GM12892 (cell line): ENCODE data around the gene CHTF18.

ENCODE experiments used
- DNase-seq: peaks from one replicate; pipeline ENCODE4 v3.0.0; 2011; ENCODE audit not compliant: insufficient read length
- FAIRE-seq: peaks from 2 replicates; lab custom pipeline; 2011; peaks lifted over from hg19 to GRCh38; lab: Jason Lieb, UNC
- POLR2A ChIP-seq: IDR thresholded peaks from 2 replicates; pipeline ENCODE4 v1.6.1; 2011; ENCODE audit warnings: low read depth, low read length, control low read depth
- POLR2AphosphoS5 ChIP-seq: IDR thresholded peaks from 2 replicates; pipeline ENCODE4 v1.6.1; 2011; ENCODE audit warnings: low read depth, low read length, control low read depth
- TAF1 ChIP-seq: IDR thresholded peaks from 2 replicates; pipeline ENCODE4 v1.6.1; 2011; ENCODE audit warnings: low read depth, mild to moderate bottlenecking, control low read depth, low read length, borderline replicate concordance

The CHTF18 gene

DNA sequence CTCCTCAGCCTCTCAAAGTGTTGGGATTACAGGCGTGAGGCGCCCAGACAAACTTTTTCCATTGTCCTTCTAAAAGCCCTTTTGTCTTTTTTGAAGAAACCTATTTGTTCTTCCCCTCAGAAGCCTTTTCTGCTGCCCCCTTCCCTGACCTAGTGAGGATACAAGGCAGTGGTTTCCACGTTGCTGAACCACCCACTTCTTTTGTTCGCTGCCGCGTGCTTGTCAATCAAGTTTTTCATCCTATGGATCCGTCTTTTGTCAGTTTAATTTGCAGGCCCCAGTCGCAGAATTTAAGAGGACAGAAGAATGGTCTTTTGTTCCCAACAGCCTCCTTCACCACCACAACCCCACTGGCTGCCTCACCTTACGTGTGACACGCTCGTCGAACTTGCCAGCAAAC is 32.3 kb downstream of the CHTF18 start:
- TF ChIP-seq TAF1 (no peak), POLR2A (no peak), POLR2AphosphoS5 (no peak)
- no peak for FAIRE-seq
- no peak for DNase-seq

DNA sequence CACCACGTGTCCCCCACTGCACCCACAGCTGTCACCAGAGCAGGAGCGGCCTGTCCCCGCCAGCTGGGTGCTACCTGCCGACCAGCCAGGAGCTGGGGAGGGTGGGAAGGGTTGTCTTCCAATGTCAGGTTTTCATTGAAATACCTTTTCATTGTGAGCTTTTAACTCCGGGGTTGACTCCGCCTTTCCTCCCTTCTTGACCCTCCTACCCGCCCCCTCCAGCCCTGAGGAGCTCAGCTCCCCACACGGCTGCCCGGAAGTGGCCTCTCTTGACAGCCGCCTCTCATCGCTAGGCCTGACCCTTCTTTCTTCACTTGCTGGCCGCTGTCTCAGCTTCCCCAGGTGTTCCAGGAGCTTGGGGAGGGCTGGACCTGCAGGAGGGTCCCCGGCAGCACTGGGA is 33.3 kb downstream of the CHTF18 start:
- TF ChIP-seq TAF1 (no peak), POLR2A (no peak), POLR2AphosphoS5 (no peak)
- DNase-seq (no peak), FAIRE-seq (no peak)

DNA sequence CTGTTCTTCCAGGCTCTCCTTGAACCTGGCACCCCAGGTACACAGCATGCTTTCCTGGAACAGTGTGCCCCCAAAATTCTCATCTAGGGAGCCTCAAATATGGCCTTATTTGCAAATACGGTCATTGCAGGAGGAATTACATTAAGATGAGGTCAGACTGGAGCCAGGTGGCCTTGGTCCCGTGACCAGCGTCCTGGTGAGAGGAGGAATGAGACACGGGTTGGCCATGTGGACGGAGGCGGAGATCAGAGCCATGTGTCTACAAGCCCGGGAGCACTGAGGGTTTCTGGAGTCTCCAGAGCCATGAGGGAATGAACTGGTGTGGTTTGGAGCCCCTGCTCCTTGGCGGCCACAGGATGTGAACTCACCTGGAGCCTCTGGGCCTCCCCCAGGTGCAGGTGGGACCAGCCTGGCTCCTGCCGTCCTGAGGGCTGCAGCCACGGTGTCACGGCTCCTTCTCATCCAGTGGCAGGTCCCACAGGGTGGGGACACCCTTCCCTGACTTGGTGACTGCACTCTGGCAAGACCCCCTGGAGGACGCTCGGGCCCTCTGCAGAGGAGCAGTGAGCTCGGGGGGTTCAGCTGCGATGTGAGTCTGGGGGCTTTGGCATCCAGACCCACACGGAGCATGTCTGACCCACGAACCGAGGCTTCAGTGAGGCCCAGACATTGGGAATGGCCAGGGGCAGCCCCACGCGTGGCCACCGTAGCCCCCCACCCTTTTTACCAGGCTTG is 33.9 kb downstream of the CHTF18 start:
- DNase-seq (no peak), FAIRE-seq (no peak)
- no peak for TF ChIP-seq TAF1
- TF ChIP-seq POLR2AphosphoS5, result no peak
- TF ChIP-seq POLR2A, result no peak

DNA sequence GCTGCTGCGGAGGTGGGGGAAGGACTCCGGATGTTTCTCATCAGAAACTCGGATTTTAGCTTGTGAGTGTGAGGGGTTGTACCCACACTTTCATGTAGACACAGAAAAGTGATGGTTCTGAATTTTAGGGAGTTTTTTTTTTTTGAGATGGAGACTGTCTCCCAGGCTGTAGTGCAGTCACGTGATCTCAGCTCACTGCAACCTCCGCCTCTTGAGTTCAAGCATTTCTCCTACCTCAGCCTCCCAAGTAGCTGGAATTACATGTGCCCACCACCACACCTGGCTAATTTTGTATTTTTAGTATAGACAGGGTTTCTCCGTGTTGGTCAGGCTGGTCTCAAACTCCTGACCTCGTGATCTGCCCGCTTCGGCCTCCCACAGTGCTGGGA is 34.5 kb downstream of the CHTF18 start:
- no peak for TF ChIP-seq TAF1
- no peak for TF ChIP-seq POLR2A
- TF ChIP-seq POLR2AphosphoS5, result no peak
- FAIRE-seq (no peak), DNase-seq (no peak)

DNA sequence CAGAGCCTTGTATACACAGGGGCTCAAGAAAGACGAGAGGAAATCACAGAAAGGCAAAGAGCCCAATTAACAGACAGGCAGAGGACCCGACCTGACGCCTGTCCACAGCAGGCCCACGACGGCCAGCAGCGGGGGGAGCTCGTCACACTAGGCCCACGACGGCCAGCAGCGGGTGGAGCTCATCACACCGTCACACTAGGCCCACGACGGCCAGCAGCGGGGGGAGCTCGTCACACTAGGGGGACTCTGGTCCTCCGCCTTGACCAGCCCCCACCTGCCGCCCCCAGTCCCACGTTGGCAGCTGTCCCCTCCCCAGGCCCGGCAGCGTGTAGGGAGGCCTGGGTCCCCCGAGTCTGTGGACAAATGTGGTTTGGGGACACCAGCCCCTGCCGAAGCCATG is 35.8 kb downstream of the CHTF18 start:
- FAIRE-seq (no peak), DNase-seq (no peak)
- TF ChIP-seq POLR2A (no peak), POLR2AphosphoS5 (no peak), TAF1 (no peak)

DNA sequence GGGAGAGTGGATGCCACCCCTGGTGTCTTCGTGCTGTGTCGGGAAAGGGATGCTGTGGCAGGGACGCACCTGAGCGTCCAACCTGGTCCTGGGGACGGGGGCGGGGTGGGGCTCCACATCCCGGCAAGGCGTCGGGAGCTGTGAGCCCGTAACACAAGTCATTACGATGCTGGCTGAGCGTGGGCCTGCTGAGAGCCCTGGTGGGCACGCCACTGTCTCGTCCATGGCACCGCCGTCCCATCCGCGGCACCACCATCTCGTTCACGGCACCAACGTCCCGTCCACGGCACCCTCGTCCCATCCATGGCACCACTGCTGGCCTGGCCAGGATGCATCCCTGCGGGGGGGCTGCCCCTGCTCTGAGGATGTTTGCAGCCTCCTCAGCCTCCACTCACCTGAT is 36.2 kb downstream of the CHTF18 start:
- FAIRE-seq (no peak), DNase-seq (no peak)
- TF ChIP-seq TAF1 (no peak), POLR2A (no peak), POLR2AphosphoS5 (no peak)

DNA sequence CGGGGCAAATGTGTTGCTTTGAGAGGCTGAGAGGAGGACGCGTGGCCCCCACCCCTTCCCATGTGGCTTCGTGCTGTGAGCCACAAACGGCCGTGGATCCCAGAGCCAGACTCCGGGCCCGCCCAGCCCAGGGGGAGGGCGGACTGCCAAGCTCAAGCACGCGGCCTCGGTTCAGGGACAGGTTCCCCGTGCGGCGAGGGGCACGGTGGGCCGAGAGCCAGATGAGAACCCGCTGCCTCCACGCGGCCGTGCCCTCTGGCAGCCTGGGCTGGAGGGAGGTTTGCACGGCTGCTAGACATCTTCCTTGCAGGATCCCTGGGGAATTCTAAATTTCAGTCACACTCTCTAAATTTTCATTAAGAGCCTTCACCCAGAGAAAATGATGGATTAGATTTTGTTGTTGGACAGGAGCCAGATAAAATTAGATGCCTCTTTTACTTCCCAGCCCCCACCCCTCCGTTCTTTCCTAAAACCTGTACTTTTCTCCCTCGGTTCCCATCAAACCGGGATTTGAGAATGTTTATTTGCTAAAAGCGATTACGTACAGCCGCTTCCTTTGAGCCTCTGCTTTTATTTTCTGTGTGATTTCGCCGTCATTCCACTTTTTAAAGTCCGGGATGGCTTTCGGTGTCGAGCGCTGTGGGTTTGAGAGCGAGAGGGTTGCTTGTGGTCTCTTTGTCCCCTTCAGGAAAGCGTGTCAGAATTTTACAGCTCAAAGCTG is 37.1 kb downstream of the CHTF18 start:
- no peak for FAIRE-seq
- DNase-seq, result no peak
- TF ChIP-seq POLR2A (no peak), TAF1 (no peak), POLR2AphosphoS5 (no peak)

DNA sequence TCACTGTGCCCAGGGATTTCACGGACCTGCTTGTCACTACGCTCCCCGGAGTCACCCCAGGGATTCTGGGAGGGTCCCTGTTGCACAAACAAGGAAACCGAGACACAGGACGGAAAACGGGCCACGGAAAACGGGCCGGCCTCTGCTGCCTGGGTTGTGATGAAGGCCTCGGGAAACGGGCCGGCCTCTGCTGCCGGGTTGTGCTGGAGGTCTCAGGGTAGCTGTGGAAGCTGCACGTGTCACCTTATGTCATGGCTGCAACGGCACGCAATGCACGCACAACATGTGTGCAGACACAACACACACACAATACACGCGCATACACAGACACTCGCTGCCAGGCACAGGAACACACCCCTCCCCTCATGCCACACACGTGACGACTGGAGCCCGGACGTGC is 39.1 kb downstream of the CHTF18 start:
- no peak for DNase-seq
- TF ChIP-seq POLR2AphosphoS5 (no peak), POLR2A (no peak), TAF1 (no peak)
- FAIRE-seq, result no peak

DNA sequence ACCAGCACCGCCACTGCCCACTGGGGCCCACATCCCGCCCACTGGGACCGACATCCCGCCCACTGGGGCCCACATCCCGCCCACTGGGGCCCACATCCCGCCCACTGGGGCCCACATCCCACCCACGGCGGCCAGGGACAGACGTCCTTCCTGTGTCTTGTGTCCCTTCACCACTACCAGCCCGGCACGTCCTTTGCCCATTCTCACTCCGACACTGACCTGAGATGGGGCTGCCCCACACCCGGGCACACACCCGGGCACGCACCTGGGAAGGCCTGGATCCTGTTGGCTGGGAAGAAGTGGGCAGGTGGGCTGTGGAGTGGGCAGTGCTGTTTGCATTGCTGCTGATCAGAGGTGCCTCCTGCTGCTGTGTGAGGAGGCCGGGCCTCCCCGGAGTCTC is 40.5 kb downstream of the CHTF18 start:
- DNase-seq, result no peak
- no peak for TF ChIP-seq TAF1
- TF ChIP-seq POLR2AphosphoS5, result no peak
- no peak for TF ChIP-seq POLR2A
- FAIRE-seq, result no peak

DNA sequence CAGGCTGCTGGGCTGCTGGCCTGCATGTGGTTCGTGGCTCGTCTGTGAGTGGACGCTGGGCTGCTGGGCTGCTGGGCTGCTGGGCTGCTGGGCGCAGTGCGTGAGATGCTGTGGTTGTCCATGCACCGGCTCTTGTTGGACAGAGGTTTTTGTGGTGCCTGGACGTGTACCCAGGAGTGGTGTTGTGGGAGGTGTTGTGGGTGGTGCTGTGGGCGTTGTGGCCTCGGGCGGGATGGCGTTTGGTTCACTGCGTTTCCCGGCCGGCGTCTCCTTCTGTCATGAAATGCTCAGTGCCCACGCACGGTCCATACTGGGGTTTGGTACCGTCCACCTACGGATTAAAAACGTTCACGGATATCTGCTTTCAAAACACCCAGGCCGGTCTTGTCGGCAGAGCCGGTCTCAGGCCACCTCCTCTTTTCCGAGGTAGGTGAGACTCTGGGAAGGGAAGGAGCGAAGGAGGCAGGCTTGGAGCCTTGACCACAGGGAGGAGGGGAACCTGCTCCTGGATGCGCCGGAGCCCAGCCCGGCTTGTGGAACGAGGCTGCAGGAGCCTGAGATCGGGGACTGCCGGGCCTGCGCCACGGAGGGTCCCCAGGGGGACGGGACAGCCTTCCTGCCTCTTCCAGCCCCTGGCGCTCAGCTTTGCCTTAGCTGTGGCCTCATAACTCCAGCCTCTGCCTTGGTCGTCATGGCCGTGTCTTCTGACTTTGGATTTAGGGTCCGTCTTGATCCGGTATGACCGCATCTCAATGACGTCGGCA is 41.9 kb downstream of the CHTF18 start:
- DNase-seq (no peak), FAIRE-seq (no peak)

DNA sequence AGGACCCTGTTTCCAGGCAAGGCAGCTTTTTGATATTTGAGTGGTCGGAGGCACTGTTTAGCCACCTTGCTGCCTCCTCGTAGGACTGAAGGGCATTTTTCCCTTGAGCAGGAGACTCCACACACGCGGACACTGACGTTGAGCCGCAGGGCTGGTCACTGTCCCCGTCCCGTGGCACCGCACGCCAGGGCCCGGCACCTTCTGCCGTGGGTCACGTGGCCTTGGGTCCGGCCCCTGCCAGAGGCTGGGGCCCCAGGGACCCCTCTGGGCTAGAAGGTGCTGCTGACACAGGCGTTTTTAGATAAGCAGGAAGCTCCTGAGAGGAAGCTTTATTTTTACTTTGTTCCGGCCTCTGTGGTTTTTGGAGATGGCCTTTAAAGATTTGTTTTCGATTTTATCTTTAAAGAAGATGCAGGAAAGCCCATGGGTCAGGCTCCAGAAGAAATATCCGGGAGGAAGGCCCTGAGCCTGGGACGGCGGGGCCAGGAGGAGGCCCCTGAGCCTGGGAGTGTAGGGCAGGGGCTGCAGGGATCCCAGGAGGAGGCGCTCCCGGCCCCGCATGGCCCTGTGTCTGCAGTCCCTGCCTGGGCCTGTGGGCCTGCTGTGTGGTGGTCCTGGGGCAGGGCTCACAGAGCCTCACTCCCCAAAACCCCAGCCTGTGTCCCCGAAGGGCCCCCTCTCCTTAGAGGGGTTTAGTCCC is 42.6 kb downstream of the CHTF18 start:
- TF ChIP-seq TAF1 (no peak), POLR2AphosphoS5 (no peak), POLR2A (no peak)
- FAIRE-seq, result no peak
- DNase-seq, result no peak

More for the DNA sequence above, 41.9 kb downstream of the CHTF18 start:
- TF ChIP-seq POLR2A (no peak), POLR2AphosphoS5 (no peak), TAF1 (no peak)
